ENCODE results near the gene SFR1. TPM values are rescaled to one million over a fixed set of nuclear protein-coding genes. Genes with fewer than 3 reads are reported as not detected.

Gene SFR1
- total and polyA plus RNA-seq, 4 donors, result 0.83 to 5.5 (median 1.6) TPM

DNA sequence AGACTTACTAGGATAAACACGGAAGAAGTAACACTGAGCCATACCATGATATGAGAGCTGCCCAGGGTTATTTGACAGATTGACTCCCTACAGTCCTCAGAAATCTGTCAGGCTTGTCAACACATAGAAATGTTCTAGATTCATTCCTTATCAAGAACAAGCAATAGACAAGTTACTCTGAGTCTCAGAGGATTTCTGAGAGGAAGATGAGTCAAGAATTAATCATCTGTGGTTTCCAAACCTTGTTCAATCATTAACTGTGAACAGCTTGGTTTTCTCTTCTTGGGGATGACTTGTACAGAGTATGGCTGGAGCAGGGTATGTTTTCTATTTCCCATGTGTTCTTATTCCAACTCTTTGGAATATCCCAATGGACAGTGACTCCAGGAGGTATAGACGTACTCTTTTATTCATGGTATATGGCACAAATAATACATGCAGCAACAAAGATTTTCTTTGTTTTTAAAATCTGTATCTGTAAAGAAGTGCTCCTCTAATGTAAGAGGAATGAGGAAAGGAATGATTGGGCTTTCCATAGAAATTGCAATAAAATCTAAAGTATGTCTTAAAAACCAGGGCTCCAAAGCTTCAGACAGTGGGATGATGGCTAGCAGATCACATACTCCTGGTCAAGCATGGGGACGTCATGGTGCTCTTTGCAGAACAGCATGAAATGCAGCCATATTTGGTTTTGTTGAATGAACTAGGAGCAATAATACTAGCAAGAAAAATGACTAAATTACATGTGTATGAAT lies 11.9 kb upstream of the SFR1 start:
- no peak for DNase-seq (ENCODE audit: low spot score)
- H3K27ac ChIP-seq (ENCODE audit: low read depth in 1 of 2, low read length in 2 of 2), result no peak overlapping the region

DNA sequence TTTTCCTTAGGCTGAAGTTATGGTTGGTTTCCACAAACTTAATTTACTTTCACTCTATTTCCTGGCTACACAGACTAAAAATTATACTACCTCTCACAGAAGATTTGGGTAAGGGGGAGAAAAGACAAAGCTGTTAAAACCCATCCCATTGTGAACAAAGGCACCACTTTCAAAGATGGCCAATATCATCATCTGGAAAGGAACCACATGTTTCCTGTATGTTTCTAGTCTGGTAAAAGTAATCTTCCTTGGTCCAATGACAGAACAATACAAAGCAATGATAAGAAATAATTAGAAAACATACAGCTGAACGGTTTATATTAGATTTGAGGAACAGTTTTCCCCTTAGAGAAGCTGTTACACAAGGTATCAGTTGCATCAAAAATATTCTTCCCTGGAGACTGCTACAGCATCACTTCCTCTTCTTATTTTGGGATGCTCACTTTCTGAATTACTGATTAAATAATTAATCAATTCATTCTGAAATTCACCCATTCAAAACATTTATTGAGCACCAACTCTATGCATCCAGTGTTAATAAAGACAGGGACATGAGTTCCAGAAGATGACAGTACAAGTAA lies 8.5 kb upstream of the SFR1 start:
- Histone ChIP-seq H3K4me3 (ENCODE audit: low read depth in 1 of 3, low read length in 3 of 3) (no peak overlapping the region), H3K27me3 (ENCODE audit: control insufficient read depth in 4 of 4, insufficient read depth in 4 of 4, low read length in 3 of 4) (no peaks in the 10 kb centered on the region), H3K36me3 (ENCODE audit: control insufficient read depth in 4 of 4, insufficient read depth in 3 of 4, low read depth in 1 of 4, low read length in 3 of 4) (no peaks in the 10 kb centered on the region), H3K9ac (ENCODE audit: low read depth in 1 of 2, low read length in 2 of 2) (no peak overlapping the region), H3K9me3 (ENCODE audit: control insufficient read depth in 4 of 4, low read length in 3 of 4) (no peaks in the 10 kb centered on the region), H3K4me1 (ENCODE audit: control insufficient read depth in 4 of 4, insufficient read depth in 4 of 4, low read length in 3 of 4) (no peaks in the 10 kb centered on the region), H3K27ac (ENCODE audit: low read depth in 1 of 2, low read length in 2 of 2) (no peak overlapping the region)
- no peak for TF ChIP-seq TAF1 (conservative IDR thresholded peaks at IDR 0.05)
- TF ChIP-seq, protein P1, sequence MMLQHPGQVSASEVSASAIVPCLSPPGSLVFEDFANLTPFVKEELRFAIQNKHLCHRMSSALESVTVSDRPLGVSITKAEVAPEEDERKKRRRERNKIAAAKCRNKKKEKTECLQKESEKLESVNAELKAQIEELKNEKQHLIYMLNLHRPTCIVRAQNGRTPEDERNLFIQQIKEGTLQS (IDR thresholded peaks at IDR 0.05), result no peak
- TF ChIP-seq, protein P2, sequence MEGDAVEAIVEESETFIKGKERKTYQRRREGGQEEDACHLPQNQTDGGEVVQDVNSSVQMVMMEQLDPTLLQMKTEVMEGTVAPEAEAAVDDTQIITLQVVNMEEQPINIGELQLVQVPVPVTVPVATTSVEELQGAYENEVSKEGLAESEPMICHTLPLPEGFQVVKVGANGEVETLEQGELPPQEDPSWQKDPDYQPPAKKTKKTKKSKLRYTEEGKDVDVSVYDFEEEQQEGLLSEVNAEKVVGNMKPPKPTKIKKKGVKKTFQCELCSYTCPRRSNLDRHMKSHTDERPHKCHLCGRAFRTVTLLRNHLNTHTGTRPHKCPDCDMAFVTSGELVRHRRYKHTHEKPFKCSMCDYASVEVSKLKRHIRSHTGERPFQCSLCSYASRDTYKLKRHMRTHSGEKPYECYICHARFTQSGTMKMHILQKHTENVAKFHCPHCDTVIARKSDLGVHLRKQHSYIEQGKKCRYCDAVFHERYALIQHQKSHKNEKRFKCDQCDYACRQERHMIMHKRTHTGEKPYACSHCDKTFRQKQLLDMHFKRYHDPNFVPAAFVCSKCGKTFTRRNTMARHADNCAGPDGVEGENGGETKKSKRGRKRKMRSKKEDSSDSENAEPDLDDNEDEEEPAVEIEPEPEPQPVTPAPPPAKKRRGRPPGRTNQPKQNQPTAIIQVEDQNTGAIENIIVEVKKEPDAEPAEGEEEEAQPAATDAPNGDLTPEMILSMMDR (IDR thresholded peaks at IDR 0.05; ENCODE audit: low read depth, low read length, missing input control), result no peak
- no peak for DNase-seq (ENCODE audit: low spot score)
- 55% methylated on average over 1 of the region's 1 CpG for WGBS

More for the DNA sequence above, 11.9 kb upstream of the SFR1 start:
- 75% methylated on average over 3 of the region's 3 CpGs for WGBS
- Histone ChIP-seq H3K4me3 (ENCODE audit: low read depth in 1 of 3, low read length in 3 of 3) (no peak overlapping the region), H3K4me1 (ENCODE audit: control insufficient read depth in 4 of 4, insufficient read depth in 4 of 4, low read length in 3 of 4) (peaks cover 0 to 2% (median 0%) of the 10 kb centered on the region in 4 donors), H3K9ac (ENCODE audit: low read depth in 1 of 2, low read length in 2 of 2) (no peak overlapping the region), H3K27me3 (ENCODE audit: control insufficient read depth in 4 of 4, insufficient read depth in 4 of 4, low read length in 3 of 4) (no peaks in the 10 kb centered on the region), H3K36me3 (ENCODE audit: control insufficient read depth in 4 of 4, insufficient read depth in 3 of 4, low read depth in 1 of 4, low read length in 3 of 4) (no peaks in the 10 kb centered on the region), H3K9me3 (ENCODE audit: control insufficient read depth in 4 of 4, low read length in 3 of 4) (no peaks in the 10 kb centered on the region)
- TF ChIP-seq GABPA (IDR thresholded peaks at IDR 0.05 in 1 of 2, conservative IDR thresholded peaks at IDR 0.05 in 1 of 2), result no peak

DNA sequence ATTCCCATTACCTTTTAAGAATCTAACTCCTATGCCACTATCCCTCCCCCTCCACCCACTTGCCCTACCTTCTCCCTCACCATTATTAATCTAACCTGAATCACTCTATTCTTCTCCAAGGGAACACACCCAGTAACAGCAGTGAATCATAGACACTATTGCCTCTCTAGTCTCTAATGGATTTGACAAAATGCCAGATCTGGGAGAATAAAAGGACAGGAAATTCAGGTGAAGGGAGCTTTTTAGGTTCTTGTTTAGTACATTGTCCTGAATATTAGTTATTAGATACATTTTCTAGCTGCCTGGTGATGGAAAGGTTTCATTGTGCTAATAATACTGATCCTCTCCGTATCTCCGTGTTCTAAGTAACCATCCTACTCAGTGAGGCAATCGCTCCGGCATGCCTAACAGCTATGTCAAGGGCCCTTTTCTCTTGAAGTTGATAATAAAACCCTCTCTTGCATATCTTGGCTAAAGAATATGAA lies 4.1 kb upstream of the SFR1 start:
- H3K27ac ChIP-seq (ENCODE audit: low read depth in 1 of 2, low read length in 2 of 2), result no peak overlapping the region
- 90% methylated on average over 4 of the region's 4 CpGs for WGBS
- no peaks in the 10 kb centered on the region for H3K9me3 ChIP-seq (ENCODE audit: control insufficient read depth in 4 of 4, low read length in 3 of 4)
- no peaks in the 10 kb centered on the region for H3K27me3 ChIP-seq (ENCODE audit: control insufficient read depth in 4 of 4, insufficient read depth in 4 of 4, low read length in 3 of 4)
- H3K36me3 ChIP-seq (ENCODE audit: control insufficient read depth in 4 of 4, insufficient read depth in 3 of 4, low read depth in 1 of 4, low read length in 3 of 4), result no peaks in the 10 kb centered on the region
- TF ChIP-seq TAF1 (conservative IDR thresholded peaks at IDR 0.05), result no peak
- TF ChIP-seq, protein P3, sequence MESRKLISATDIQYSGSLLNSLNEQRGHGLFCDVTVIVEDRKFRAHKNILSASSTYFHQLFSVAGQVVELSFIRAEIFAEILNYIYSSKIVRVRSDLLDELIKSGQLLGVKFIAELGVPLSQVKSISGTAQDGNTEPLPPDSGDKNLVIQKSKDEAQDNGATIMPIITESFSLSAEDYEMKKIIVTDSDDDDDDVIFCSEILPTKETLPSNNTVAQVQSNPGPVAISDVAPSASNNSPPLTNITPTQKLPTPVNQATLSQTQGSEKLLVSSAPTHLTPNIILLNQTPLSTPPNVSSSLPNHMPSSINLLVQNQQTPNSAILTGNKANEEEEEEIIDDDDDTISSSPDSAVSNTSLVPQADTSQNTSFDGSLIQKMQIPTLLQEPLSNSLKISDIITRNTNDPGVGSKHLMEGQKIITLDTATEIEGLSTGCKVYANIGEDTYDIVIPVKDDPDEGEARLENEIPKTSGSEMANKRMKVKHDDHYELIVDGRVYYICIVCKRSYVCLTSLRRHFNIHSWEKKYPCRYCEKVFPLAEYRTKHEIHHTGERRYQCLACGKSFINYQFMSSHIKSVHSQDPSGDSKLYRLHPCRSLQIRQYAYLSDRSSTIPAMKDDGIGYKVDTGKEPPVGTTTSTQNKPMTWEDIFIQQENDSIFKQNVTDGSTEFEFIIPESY (IDR thresholded peaks at IDR 0.05), result no peak
- TF ChIP-seq SP1 (IDR thresholded peaks at IDR 0.05), result no peak
- TF ChIP-seq NR2F2 (IDR thresholded peaks at IDR 0.05), result no peak
- TF ChIP-seq, protein P4, sequence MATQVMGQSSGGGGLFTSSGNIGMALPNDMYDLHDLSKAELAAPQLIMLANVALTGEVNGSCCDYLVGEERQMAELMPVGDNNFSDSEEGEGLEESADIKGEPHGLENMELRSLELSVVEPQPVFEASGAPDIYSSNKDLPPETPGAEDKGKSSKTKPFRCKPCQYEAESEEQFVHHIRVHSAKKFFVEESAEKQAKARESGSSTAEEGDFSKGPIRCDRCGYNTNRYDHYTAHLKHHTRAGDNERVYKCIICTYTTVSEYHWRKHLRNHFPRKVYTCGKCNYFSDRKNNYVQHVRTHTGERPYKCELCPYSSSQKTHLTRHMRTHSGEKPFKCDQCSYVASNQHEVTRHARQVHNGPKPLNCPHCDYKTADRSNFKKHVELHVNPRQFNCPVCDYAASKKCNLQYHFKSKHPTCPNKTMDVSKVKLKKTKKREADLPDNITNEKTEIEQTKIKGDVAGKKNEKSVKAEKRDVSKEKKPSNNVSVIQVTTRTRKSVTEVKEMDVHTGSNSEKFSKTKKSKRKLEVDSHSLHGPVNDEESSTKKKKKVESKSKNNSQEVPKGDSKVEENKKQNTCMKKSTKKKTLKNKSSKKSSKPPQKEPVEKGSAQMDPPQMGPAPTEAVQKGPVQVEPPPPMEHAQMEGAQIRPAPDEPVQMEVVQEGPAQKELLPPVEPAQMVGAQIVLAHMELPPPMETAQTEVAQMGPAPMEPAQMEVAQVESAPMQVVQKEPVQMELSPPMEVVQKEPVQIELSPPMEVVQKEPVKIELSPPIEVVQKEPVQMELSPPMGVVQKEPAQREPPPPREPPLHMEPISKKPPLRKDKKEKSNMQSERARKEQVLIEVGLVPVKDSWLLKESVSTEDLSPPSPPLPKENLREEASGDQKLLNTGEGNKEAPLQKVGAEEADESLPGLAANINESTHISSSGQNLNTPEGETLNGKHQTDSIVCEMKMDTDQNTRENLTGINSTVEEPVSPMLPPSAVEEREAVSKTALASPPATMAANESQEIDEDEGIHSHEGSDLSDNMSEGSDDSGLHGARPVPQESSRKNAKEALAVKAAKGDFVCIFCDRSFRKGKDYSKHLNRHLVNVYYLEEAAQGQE (IDR thresholded peaks at IDR 0.05), result no peak
- no peak for TF ChIP-seq RAD21 (IDR thresholded peaks at IDR 0.05)
- TF ChIP-seq, protein P1 (IDR thresholded peaks at IDR 0.05), result no peak
- TF ChIP-seq GABPA (IDR thresholded peaks at IDR 0.05 in 1 of 2, conservative IDR thresholded peaks at IDR 0.05 in 1 of 2), result no peak
- no peak for TF ChIP-seq RXRA (IDR thresholded peaks at IDR 0.05)
- TF ChIP-seq HNF4G (IDR thresholded peaks at IDR 0.05), result no peak
- DNase-seq (ENCODE audit: low spot score), result no peak
- no peak overlapping the region for H3K9ac ChIP-seq (ENCODE audit: low read depth in 1 of 2, low read length in 2 of 2)
- H3K4me3 ChIP-seq (ENCODE audit: low read depth in 1 of 3, low read length in 3 of 3), result no peak overlapping the region
- H3K4me1 ChIP-seq (ENCODE audit: control insufficient read depth in 4 of 4, insufficient read depth in 4 of 4, low read length in 3 of 4), result peaks cover 0 to 5% (median 4%) of the 10 kb centered on the region in 4 donors
